ENCODE measurements around the gene FCN1. TPM values are rescaled to one million over a fixed set of nuclear protein-coding genes. Genes with fewer than 3 reads are reported as not detected.

Gene FCN1
- total RNA-seq, 4 donors from 2014 or later, result 2.0 to 10.5 (median 4.3) TPM

GRCh38 chr9:134939836-134940235 lies 22.1 kb upstream of the FCN1 start:
- no peak for TF ChIP-seq CTCF (IDR thresholded peaks at IDR 0.05; ENCODE audit: low read depth)

GRCh38 chr9:134939080-134939733 lies 21.5 kb upstream of the FCN1 start:
- TF ChIP-seq CTCF (IDR thresholded peaks at IDR 0.05; ENCODE audit: low read depth), result no peak

- no peak for TF ChIP-seq CTCF (IDR thresholded peaks at IDR 0.05; ENCODE audit: low read depth)
Observed at GRCh38 chr9:134938346-134939079, 20.8 kb upstream of the FCN1 start.

- no peak for TF ChIP-seq CTCF (IDR thresholded peaks at IDR 0.05; ENCODE audit: low read depth)
Observed at GRCh38 chr9:134937566-134938345, 20.0 kb upstream of the FCN1 start.

GRCh38 chr9:134937164-134937555 lies 19.4 kb upstream of the FCN1 start:
- no peak for TF ChIP-seq CTCF (IDR thresholded peaks at IDR 0.05; ENCODE audit: low read depth)

- TF ChIP-seq CTCF (IDR thresholded peaks at IDR 0.05; ENCODE audit: low read depth), result no peak
Observed at GRCh38 chr9:134936346-134937163, 18.8 kb upstream of the FCN1 start.
